GM13976 (cell line): Measurements from ENCODE around the gene ARAP3.
A peak's percentile ranks its signal among the peaks of the same experiment; 100 is the strongest.

Experiments used
- DNase-seq: peaks from one replicate; pipeline ENCODE4 v3.0.0; 2012; ENCODE audit warnings: low spot score
- CTCF ChIP-seq: IDR thresholded peaks from 2 replicates; pipeline ENCODE4 v1.5.1; 2012; ENCODE audit warnings: borderline replicate concordance, mild to moderate bottlenecking; ENCODE audit not compliant: insufficient read depth; ENCODE audit errors: extremely low read depth, missing control alignments, control extremely low read depth
- in situ Hi-C: fragments of 300-500 bp; cut with MboI; formaldehyde crosslinking; loops from one replicate; pipeline ENCODE4 v1.12.0; 2022; ENCODE audit warnings: low sequenced_read_pairs, mixed read lengths, inconsistent platforms; ENCODE audit not compliant: unreplicated experiment

The ARAP3 gene

GRCh38 chr5:141640051-141640415, 42.0 kb downstream of the ARAP3 start:
- in situ Hi-C loops: no loop called here
- no peak for TF ChIP-seq CTCF
- DNase-seq: no peak

- in situ Hi-C loops: no loop called here
- no peak for TF ChIP-seq CTCF
- no peak for DNase-seq
Measured at GRCh38 chr5:141639357-141640050, 42.5 kb downstream of the ARAP3 start.

GRCh38 chr5:141638771-141639170, 43.3 kb downstream of the ARAP3 start:
- in situ Hi-C loops: no loop called here
- no peak for DNase-seq

GRCh38 chr5:141637767-141638419, 44.1 kb downstream of the ARAP3 start:
- DNase-seq: peak; percentile 74
- TF ChIP-seq CTCF: peak; percentile 36
- in situ Hi-C loops: no loop called here

More at GRCh38 chr5:141638771-141639170, 43.3 kb downstream of the ARAP3 start:
- no peak for TF ChIP-seq CTCF

GRCh38 chr5:141637123-141637766, 44.8 kb downstream of the ARAP3 start:
- in situ Hi-C loops: no loop called here

GRCh38 chr5:141636413-141637122, 45.5 kb downstream of the ARAP3 start, which contains the start of the genes HDAC3 and RELL2:
Gene HDAC3 (minus strand): TSS chr5:141636849. CDS start chr5:141636790, 59 bp downstream.
Gene RELL2 (plus strand): TSS chr5:141636997. CDS start chr5:141638226, 1,229 bp downstream.
- in situ Hi-C loops: no loop called here

More at GRCh38 chr5:141637123-141637766, 44.8 kb downstream of the ARAP3 start:
- DNase-seq: peak; percentile 53
- TF ChIP-seq CTCF: no peak

More at GRCh38 chr5:141636413-141637122, 45.5 kb downstream of the ARAP3 start, which contains the start of the genes HDAC3 and RELL2:
- TF ChIP-seq CTCF: no peak
- peak; percentile 97 for DNase-seq
